DMS 273 (cell line): ENCODE data around the gene CEP97.
"Not testable (repeated sequence)": the region's sequence is repeated elsewhere in the genome, so short reads cannot be mapped to it uniquely, and the experiment has no call there.

ENCODE experiments used
- DNase-seq: peaks from one replicate; lab custom pipeline; 2025; ENCODE audit not compliant: unreplicated experiment; lab: John Stamatoyannopoulos, UW

CEP97 gene

GRCh38 chr3:101702726-101703125, 21.7 kb upstream of the CEP97 start:
- DNase-seq, result no peak

GRCh38 chr3:101703169-101703568, 21.2 kb upstream of the CEP97 start:
- DNase-seq, result no peak

- DNase-seq, result not testable (repeated sequence)
Observed at GRCh38 chr3:101704639-101705038, 19.8 kb upstream of the CEP97 start.

GRCh38 chr3:101709126-101709525, 15.3 kb upstream of the CEP97 start:
- no peak for DNase-seq

- no peak for DNase-seq
Observed at GRCh38 chr3:101718455-101718854, 6.0 kb upstream of the CEP97 start.

GRCh38 chr3:101719604-101720185, 4.7 kb upstream of the CEP97 start:
- DNase-seq, result no peak

GRCh38 chr3:101720851-101721840, 3.3 kb upstream of the CEP97 start:
- DNase-seq, result peak; percentile 90

GRCh38 chr3:101722394-101723173, 1.8 kb upstream of the CEP97 start:
- DNase-seq, result no peak

GRCh38 chr3:101725194-101725889, 928 bp downstream of the CEP97 start:
- peak; percentile 72 for DNase-seq

GRCh38 chr3:101725890-101726275, 1.5 kb downstream of the CEP97 start:
- no peak for DNase-seq

GRCh38 chr3:101729586-101729985, 5.2 kb downstream of the CEP97 start:
- DNase-seq, result no peak

- DNase-seq, result no peak
Observed at GRCh38 chr3:101730839-101731238, 6.4 kb downstream of the CEP97 start.

GRCh38 chr3:101732240-101732641, 7.8 kb downstream of the CEP97 start:
- no peak for DNase-seq

GRCh38 chr3:101735833-101736232, 11.4 kb downstream of the CEP97 start:
- no peak for DNase-seq

- not testable (repeated sequence) for DNase-seq
Observed at GRCh38 chr3:101741914-101742313, 17.5 kb downstream of the CEP97 start.

- DNase-seq, result no peak
Observed at GRCh38 chr3:101744811-101745210, 20.4 kb downstream of the CEP97 start.

- DNase-seq, result not testable (repeated sequence)
Observed at GRCh38 chr3:101745934-101746333, 21.5 kb downstream of the CEP97 start.

- DNase-seq, result not testable (repeated sequence)
Observed at GRCh38 chr3:101753386-101754113, 29.1 kb downstream of the CEP97 start.

GRCh38 chr3:101758224-101758623, 33.8 kb downstream of the CEP97 start:
- DNase-seq, result no peak

- no peak for DNase-seq
Observed at GRCh38 chr3:101762041-101762646, 37.7 kb downstream of the CEP97 start.
